ENCODE results near the gene GALNT2. TPM values are rescaled to one million over a fixed set of nuclear protein-coding genes. Genes with fewer than 3 reads are reported as not detected.

Gene GALNT2
- total RNA-seq, 1 donor from 2014 or later, result 81.6 TPM

GRCh38 chr1:230109066-230109465 is 42.0 kb downstream of the GALNT2 start:
- no peak for DNase-seq (ENCODE audit: extremely low read depth, low read depth, low spot score)

DNA sequence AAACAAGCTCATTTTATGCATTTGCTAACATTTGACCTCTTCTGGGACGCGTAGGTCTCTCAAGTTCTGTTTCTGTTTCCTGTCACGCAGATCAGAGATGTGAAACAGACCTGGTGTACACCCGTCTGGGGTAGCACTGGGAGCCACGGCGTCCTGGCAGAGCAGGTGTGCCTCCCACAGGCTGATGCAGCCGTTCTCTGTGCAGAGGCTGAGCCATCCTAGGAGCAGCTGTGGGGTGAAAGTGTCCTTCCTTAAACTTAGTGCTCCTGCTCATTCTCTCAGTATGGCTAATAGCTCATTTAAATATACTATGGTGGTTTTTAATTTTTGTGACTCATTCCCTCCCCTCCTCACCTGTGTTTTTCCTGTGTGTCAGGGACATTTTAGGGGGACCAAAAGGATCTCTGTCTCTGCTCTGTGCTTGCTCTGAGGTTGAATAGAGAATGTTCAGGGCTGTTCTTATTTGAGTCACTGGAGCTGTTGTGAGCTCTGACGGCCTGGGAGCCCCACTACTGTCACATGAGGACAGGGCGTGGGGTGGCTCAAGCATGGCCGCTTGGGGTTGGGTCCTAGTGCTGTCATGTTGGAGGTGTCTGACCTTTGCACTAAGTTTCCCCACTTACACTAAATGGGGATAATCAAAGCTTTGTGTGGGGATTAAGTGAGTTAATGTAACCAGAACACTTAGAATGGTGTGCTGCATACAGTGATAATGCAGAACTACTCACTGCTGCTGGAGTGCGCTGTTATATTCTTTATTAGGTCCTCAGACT is 43.0 kb downstream of the GALNT2 start:
- no peak for DNase-seq (ENCODE audit: extremely low read depth, low read depth, low spot score)

GRCh38 chr1:230110971-230111370 is 43.9 kb downstream of the GALNT2 start:
- DNase-seq (ENCODE audit: extremely low read depth, low read depth, low spot score), result no peak

GRCh38 chr1:230112131-230112701 is 45.2 kb downstream of the GALNT2 start:
- DNase-seq (ENCODE audit: extremely low read depth, low read depth, low spot score), result no peak

DNA sequence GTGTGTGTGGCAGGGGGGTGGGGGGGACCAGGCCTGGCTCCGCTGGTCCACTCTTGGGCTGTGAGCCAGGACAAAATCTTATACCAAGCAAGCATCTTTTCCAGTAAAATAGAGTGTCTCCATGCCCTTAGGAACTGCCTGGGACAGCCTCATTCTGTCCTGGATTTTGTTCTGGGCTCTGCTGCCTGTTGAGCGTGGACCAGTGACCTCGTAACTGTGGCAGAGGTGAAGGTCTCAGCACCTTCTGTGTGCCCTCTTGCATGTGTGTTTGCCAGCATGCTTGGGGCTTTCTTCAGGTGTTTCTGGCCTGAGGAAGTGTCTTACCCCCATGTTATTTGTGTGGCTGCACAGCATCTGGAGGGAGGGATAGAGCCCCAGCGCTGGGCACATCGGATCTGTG is 45.7 kb downstream of the GALNT2 start:
- no peak for DNase-seq (ENCODE audit: extremely low read depth, low read depth, low spot score)

- no peak for DNase-seq (ENCODE audit: extremely low read depth, low read depth, low spot score)
Observed at GRCh38 chr1:230113235-230113592, 46.2 kb downstream of the GALNT2 start.

DNA sequence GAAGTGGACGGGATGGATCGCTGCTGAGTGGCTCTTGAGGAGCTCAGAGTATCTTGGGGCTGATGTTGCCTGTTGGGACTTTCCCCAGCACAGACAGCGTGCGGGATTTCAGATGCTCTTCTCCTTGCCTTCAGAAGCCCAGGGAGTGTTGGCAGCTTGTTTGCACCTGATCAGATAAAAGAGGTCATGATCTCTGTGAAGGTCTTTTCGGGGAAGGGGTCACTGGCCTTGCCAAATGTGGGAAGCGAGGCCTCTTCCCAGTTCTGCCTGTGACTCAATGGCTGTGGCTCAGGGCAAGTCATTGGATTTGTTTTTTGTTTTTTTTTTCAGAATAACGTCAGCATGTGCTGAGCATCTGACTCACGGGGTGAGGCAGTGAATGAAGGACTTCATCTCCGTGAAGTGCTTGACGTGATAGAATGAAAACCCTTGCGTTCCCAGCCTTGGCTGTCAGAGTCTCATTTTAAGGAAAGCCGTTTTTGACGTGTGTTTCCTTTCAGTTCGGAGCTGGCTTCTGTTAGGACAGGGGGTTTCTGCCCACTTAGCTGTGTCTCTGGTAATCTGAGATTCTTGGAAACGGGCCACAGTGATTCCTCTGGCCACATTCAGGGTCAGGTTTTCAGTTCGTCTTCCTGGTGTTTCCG is 46.7 kb downstream of the GALNT2 start:
- DNase-seq (ENCODE audit: extremely low read depth, low read depth, low spot score), result peak; percentile 60

DNA sequence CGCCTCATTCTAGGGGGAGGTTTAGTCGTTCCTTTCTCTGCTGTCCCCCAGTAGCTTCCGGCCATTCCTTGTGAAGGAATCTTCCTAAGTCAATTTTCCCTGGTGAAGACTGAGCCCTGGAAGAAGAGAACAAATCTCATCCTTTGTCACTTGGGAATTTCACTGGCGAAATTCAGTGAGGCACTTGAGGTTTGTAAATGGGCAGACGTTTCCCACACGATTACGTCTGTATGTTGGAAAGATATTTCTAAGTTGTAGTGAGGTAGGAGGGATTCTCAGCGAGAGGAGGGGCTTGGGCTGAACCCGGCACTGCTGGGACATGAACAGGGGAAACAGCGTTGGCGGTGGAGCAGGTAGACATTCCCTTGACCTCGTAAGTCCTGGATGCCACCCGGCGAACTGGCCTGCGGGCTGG is 47.2 kb downstream of the GALNT2 start:
- DNase-seq (ENCODE audit: extremely low read depth, low read depth, low spot score), result no peak

DNA sequence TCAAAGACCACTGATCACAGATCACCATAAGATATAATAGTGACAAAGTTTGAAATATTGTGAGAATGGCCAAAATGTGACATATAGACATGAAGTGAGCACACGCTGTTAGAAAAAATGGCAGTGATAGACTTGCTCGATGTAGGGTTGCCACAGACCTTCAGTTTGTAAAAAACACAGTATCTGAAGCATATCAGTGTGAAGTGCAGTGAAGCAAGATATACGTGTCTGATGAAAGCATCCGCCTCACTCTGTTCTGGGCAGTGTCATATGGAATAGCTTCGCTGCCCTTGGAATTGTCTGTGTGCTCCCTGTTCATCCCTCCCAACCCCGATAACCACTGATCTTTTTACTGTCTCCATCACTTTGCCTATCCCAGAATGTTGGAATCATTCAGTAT is 50.7 kb downstream of the GALNT2 start:
- no peak for DNase-seq (ENCODE audit: extremely low read depth, low read depth, low spot score)

GRCh38 chr1:230119340-230119739 is 52.3 kb downstream of the GALNT2 start:
- no peak for DNase-seq (ENCODE audit: extremely low read depth, low read depth, low spot score)

DNA sequence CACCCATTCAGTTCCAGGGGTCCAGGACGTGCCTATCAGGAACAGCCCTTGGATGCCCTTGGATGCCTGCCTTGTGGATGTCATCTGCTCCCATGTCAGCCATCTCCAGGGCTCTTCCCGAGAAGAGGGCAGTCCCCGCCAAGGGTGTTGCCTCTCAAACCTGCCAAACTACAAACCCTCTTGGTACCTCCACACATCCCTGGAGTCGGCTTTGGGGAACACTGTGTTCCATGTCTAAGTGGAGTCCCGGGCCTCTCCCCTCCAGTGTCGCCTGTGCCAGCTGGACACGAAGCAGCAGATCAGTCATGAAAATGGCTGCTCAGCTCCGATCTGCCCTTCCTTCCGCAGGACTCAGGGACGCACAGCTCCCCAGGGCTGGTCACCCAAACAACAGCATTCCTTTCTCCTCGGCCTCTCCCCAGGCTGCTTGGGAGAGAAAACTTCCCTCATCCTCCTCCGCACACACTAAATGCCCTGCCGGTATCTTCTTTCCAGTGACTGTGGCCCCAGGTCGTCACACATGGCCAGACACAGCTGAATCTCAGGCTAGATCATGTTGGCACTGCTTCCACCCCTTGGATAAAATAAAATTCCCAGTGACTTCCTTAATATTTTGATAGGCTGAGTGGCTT is 53.4 kb downstream of the GALNT2 start:
- no peak for DNase-seq (ENCODE audit: extremely low read depth, low read depth, low spot score)

DNA sequence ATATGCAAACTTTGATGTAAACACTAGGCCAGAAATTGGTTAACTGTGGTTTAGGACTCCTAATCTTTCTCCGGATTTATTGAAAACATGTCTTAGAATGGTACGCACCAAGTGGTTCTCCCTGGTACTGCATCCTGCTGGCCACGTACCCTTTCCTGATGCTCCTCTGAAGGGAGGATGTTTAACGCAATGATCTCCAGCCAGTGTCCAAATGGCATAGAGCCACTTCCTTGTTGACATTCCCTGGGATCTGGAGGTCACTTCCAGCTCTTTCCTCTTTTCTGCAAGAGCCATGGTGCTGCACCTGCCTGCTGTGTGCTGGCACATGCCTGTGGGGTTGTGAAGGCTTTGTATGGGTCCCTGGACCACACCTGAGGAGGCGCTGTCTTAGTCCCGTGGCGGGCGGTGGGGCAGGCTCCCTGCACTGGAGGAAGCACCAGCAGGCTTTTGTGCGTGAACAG is 53.9 kb downstream of the GALNT2 start:
- DNase-seq (ENCODE audit: extremely low read depth, low read depth, low spot score), result no peak

GRCh38 chr1:230121950-230122349 is 54.9 kb downstream of the GALNT2 start:
- no peak for DNase-seq (ENCODE audit: extremely low read depth, low read depth, low spot score)

DNA sequence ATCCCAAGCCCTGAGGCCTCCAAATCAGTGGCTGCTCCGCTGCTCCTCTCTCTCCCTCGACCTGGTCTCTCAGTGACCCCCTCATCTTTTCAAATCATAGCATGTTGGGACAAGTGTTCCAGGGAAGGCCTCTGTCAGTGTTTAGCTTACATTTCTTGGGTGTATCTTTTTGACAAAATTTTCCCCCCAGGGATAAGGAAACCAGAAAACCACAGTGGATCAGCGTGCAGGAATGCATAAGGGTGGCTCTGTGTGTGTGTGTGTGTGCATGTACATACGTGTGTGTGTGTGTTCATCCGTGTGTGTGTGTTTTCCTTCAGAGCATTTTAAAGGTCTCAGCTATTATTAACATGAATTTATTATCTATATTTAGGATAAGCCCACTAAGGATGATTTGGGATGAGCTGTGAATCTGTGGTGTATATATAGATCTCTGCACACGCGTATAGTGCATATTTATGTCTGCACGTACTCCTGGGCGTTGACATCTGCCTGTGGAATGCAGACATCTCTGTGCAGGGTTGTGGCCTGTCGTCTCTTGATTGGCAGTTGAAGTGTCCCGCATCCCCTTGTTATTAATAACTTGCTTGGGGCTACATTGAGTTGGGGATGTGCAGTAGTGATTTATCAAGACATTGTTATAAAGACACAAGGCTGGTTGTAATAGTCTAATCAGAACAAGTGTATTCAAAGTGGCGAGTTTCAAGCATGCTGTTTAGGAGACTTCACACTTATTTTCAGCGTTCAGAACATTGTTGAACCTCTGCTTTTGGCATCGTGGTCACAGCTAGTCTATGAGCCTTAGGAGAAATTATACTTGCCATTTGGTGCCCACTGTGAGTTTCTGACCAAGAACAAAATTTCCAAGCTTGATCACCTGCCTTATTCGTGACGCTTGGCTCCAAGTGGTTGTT is 55.6 kb downstream of the GALNT2 start:
- DNase-seq (ENCODE audit: extremely low read depth, low read depth, low spot score), result no peak

GRCh38 chr1:230123280-230124185 is 56.5 kb downstream of the GALNT2 start:
- DNase-seq (ENCODE audit: extremely low read depth, low read depth, low spot score), result no peak

DNA sequence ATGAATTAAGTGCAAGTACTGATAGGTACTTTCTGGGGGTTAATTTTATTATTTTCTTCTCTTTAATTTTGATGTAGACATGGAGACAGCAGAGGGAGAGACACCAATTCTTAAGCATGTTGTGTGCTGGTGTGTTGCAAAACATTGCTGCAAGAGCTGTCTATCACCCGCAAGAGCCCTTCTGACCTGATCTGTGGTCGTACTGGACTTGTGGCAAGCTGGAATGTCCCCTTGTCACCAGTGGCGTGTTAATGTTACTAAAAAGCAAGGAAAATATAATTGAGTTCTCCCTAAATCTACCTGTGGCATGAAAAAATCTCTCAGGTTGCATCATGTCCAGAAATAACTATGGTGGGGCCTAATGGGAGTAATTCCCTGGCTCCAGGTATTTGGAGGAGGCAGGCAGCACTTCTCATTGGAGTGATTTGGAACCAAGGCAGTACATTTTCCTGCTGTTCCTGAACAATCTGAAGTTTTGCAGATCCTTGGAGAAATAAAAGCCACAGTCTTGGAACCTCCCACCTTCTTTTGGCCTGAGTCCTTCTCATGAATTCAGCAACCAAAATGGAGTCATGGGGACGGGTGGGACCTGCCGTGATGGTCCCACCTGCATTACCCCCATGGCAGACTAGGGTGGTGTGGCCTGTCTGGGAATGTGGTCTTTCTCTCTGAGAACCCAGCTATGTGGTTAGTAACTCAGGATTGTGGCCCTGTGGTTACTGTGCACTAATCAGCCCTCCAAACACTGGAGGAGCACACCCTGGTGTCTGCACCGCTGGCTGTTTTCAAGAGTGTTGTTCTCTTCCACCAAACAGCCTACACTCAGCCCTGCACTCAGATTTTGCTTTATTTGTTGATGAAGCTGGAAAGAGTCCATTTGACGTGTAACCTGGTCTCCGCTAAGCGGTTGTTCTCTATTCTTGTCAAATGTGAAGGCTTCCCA is 57.4 kb downstream of the GALNT2 start:
- no peak for DNase-seq (ENCODE audit: extremely low read depth, low read depth, low spot score)

DNA sequence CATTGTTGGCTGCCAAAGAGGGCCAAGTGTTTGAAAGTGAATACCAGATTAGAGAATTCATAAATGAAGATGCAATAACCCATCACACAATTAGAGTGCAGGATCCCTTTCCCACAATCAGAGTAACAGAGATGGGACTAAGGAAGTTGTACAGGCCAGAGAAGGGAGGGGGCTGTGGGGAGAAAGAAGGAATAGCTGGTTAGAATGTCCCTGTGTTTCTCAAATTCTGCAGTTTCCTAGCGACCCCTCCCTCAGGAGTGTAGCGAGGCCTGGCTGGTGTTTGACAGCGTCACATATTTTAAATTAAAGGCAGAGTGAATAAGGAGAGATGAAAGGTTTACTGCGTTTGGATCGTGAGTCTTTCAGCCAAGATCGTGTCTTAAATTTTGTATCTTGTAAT is 58.1 kb downstream of the GALNT2 start:
- no peak for DNase-seq (ENCODE audit: extremely low read depth, low read depth, low spot score)

All from glomerular endothelial cell (primary cell).